ENCODE results near the gene MATK.

The MATK gene

DNA sequence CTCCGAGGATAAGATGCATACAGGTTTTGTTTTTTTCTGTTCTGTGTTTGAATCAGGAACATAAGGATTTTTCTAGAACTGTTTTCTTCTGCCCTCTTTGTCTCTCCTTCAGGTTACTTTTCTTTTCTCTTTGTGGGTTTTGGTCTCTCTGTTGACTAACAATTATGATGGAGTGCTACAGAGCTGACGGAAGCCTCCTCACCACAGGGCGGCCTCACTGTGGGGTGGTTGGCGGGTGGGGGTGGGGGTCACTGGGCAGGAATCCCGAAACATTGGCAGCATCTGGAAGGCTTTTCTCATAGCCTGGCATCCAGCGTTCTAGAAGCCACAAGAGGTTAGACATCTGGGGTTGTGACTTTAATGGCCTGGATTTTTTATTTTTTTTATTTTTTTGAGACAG, 12.0 kb upstream of the MATK start:
- TF ChIP-seq, protein P1, sequence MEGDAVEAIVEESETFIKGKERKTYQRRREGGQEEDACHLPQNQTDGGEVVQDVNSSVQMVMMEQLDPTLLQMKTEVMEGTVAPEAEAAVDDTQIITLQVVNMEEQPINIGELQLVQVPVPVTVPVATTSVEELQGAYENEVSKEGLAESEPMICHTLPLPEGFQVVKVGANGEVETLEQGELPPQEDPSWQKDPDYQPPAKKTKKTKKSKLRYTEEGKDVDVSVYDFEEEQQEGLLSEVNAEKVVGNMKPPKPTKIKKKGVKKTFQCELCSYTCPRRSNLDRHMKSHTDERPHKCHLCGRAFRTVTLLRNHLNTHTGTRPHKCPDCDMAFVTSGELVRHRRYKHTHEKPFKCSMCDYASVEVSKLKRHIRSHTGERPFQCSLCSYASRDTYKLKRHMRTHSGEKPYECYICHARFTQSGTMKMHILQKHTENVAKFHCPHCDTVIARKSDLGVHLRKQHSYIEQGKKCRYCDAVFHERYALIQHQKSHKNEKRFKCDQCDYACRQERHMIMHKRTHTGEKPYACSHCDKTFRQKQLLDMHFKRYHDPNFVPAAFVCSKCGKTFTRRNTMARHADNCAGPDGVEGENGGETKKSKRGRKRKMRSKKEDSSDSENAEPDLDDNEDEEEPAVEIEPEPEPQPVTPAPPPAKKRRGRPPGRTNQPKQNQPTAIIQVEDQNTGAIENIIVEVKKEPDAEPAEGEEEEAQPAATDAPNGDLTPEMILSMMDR (conservative IDR thresholded peaks at IDR 0.05; ENCODE audit: low read length): no peak
- peak; percentile 8 for DNase-seq (ENCODE audit: low read depth)
- H3K4me3 ChIP-seq (ENCODE audit: low read length): no peak overlapping the region

DNA sequence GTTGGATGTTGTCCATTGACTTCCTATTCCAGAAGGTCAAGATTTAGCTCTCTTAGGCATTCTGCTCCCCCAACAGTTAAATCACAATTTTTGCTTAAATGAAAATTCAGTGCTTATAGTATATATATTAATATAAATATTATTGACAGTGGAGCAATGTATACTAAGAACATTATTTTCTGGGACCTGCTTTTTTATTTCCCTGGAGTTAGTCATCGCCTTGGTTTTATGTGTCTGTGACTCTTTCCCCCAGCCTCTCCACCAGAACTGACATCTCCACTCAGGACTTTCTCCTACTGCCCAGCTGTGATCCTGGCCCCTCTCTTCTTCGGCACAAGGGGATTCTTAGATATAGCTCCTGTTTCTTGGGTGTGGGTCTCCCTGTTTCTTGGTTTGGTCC, 10.2 kb upstream of the MATK start:
- no peak overlapping the region for H3K4me3 ChIP-seq (ENCODE audit: low read length)
- TF ChIP-seq, protein P1 (conservative IDR thresholded peaks at IDR 0.05; ENCODE audit: low read length): no peak

DNA sequence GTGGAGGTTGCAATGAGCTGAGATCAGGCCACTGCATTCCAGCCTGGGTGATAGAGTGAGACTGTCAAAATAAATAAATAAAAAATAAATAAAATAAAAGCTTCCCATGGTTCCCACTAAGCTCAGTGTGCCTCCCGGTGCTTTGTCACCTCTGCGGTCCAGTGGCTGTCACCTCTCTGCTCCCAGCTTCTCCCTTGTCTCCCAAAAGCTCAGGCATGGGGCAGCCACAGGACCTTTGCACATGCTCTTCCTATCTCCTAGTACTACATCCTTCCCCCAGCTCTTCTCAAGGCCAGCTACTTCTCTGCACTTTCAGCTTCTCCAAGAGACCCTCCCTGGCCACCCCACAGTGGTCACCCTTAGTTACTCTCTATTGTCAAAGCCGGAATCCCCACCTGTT, 7.6 kb upstream of the MATK start:
- DNase-seq (ENCODE audit: low read depth): no peak
- no peak overlapping the region for H3K4me3 ChIP-seq (ENCODE audit: low read length)
- TF ChIP-seq, protein P1 (conservative IDR thresholded peaks at IDR 0.05; ENCODE audit: low read length): no peak

More for the DNA sequence above, 10.2 kb upstream of the MATK start:
- no peak for DNase-seq (ENCODE audit: low read depth)

DNA sequence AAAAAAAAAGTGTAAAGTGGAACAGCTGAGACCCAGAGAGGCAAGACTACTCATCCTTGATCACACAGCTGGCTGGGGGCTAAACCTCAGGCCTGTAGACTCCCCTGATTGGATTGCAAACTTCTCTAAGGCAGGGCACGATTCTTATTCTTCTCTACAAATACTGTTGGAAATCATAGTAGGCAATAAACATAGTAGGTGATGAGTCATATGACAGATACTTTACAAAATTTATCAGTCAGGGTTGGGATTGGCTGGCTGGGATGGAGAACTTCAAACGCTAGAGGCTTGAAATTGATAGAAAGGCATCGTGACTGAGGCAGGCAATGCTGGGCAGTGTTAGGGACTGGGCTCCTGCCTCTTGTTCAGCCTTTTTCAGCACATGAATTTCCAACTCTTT, 5.9 kb upstream of the MATK start:
- DNase-seq (ENCODE audit: low read depth): no peak
- TF ChIP-seq, protein P1 (conservative IDR thresholded peaks at IDR 0.05; ENCODE audit: low read length): no peak

DNA sequence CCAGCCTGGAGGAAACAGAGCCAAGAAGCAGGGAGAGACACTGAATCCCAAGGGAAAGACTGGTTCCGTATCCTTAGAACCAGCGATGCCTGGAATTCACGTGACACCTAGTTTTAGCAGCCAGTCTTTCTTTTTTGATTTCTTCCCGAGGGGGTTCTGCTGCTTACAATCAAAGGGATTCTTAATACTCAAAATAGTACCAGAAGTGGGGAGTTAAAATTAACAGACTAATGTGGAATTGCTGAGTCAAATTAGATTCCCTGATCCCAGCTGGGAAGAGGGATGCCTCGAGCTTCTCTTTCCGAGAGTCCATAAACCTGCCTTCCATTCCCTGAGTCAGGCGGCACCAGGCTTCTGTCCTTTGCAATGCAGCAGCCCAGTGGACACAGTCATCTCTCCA, 4.8 kb upstream of the MATK start:
- no peak overlapping the region for H3K4me3 ChIP-seq (ENCODE audit: low read length)
- DNase-seq (ENCODE audit: low read depth): no peak

More for the DNA sequence above, 5.9 kb upstream of the MATK start:
- no peak overlapping the region for H3K4me3 ChIP-seq (ENCODE audit: low read length)

DNA sequence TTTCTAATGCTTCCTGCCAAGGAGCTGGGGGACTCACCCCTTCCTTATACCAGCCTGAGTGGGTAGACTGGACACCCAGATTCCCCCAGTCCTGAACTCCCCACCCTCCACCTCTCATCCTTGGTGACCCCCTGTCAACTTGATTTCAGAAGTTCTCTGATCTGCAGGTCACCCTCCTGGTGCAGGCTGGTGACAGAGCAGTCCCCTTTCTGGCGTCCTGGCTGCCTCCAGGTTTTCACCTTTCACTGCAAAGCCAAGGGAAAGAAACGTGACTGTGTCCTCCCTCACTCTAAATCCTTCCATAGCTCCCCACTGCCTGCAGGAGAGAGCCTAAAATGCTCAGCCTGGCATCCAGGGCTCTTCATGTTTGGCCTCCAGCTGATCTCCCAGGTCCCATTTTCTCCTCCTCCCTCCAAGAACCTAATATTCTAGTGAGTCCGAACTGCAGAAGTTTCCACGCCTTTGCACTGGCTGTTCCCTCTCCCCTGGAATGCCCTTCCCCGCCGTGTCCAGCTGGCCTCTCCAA, 4.1 kb upstream of the MATK start:
- no peak for DNase-seq (ENCODE audit: low read depth)
- H3K4me3 ChIP-seq (ENCODE audit: low read length): no peak overlapping the region
- TF ChIP-seq, protein P1 (conservative IDR thresholded peaks at IDR 0.05; ENCODE audit: low read length): no peak

More for the DNA sequence above, 4.8 kb upstream of the MATK start:
- TF ChIP-seq, protein P1 (conservative IDR thresholded peaks at IDR 0.05; ENCODE audit: low read length): no peak

DNA sequence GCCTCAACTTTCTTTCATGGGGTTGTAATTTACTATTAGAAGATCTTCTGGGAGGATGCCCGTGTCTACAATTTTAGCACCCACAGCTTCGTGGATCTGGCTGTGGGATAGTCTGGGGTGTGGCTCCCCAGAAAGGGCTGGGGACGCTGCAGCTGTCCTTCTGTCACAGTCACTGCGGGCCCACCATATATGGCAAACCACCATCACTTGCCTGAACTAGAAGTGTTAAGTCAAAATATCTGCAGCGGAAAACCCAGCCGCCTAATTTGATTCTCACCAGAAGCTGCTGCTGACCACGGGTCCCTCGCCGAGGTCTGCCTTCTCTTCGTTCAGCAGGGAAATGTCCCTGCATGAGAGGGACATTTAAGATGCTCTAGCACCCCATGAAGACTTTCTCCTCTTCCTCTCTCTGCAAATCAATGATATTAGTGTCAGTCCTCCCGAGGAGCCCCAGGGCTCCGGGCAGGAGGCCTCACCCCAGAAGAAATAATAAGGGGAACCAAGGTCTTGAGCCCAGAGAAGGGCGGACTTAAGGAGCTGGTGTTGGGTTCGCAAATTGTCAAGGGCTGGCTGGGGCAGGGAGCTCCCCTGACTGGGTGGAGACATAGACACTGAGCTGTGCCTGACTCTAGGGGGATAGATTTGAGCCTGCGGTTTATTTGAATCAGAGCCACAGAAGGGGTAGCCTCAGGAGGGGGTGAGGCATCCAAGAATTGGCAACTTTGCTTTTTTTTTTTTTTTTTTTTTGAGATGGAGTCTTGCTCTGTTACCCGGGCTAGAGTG, 3.0 kb upstream of the MATK start:
- TF ChIP-seq, protein P1 (conservative IDR thresholded peaks at IDR 0.05; ENCODE audit: low read length): no peak
- no peak overlapping the region for H3K4me3 ChIP-seq (ENCODE audit: low read length)
- DNase-seq (ENCODE audit: low read depth): no peak
